Body of pancreas (tissue), 4 donors: Measurements from ENCODE around the gene MAB21L4.

Source experiments
- POLR2A ChIP-seq, 3 donors: fragments of 450-650 bp; IDR thresholded peaks; one replicate each; pipeline ENCODE4 v1.6.1; 2016; ENCODE audit warnings: antibody characterized with exemption in 3 of 3, mild to moderate bottlenecking in 2 of 3
- TF ChIP-seq, protein P1 (sequence below), 7 experiments: fragments of 450-650 bp in 4 of 7; fragments of 200-600 bp in 3 of 7; sonication (generic) in 3 of 7; IDR thresholded peaks; one replicate each; pipeline ENCODE4 v1.5.1; 2016 to 2019; ENCODE audit warnings: antibody characterized with exemption in 7 of 7

GRCh38 chr2:240912878-240913809, 17.2 kb upstream of the MAB21L4 start:
- TF ChIP-seq, protein P1, sequence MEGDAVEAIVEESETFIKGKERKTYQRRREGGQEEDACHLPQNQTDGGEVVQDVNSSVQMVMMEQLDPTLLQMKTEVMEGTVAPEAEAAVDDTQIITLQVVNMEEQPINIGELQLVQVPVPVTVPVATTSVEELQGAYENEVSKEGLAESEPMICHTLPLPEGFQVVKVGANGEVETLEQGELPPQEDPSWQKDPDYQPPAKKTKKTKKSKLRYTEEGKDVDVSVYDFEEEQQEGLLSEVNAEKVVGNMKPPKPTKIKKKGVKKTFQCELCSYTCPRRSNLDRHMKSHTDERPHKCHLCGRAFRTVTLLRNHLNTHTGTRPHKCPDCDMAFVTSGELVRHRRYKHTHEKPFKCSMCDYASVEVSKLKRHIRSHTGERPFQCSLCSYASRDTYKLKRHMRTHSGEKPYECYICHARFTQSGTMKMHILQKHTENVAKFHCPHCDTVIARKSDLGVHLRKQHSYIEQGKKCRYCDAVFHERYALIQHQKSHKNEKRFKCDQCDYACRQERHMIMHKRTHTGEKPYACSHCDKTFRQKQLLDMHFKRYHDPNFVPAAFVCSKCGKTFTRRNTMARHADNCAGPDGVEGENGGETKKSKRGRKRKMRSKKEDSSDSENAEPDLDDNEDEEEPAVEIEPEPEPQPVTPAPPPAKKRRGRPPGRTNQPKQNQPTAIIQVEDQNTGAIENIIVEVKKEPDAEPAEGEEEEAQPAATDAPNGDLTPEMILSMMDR (IDR thresholded peaks at IDR 0.05), result no peak
- TF ChIP-seq POLR2A (IDR thresholded peaks at IDR 0.05), result no peak
